Smooth muscle cell (in vitro differentiated cells): ENCODE data around the gene ARSG. TPM values are rescaled to one million over a fixed set of nuclear protein-coding genes. Genes with fewer than 3 reads are reported as not detected.

Experiments
- DNase-seq: peaks from one replicate; lab custom pipeline; 2025; ENCODE audit not compliant: unreplicated experiment; lab: John Stamatoyannopoulos, UW
- H2AFZ ChIP-seq: fragments of 200-600 bp; sonication (generic); 2 replicates; pipeline ENCODE4 v1.6.0; 2016; ENCODE audit warnings: antibody characterized with exemption, low read depth, mild to moderate bottlenecking
- H3F3A ChIP-seq: fragments of 200-600 bp; sonication (generic); 2 replicates; pipeline ENCODE4 v1.6.0; 2017; ENCODE audit warnings: antibody characterized with exemption, low read depth
- H3K27ac ChIP-seq: fragments of 200-600 bp; sonication (generic); 2 replicates; pipeline ENCODE4 v1.5.1; 2016; ENCODE audit warnings: low read depth, mild to moderate bottlenecking
- H3K27me3 ChIP-seq: fragments of 200-600 bp; sonication (generic); 2 replicates; pipeline ENCODE4 v1.6.1; 2016; ENCODE audit warnings: low read depth, mild to moderate bottlenecking
- H3K36me3 ChIP-seq: fragments of 200-600 bp; sonication (generic); 2 replicates; pipeline ENCODE4 v1.5.1; 2016; ENCODE audit warnings: low read depth
- H3K4me1 ChIP-seq: fragments of 200-600 bp; sonication (generic); 2 replicates; pipeline ENCODE4 v1.5.1; 2016; ENCODE audit warnings: low read depth
- H3K4me2 ChIP-seq: fragments of 200-600 bp; sonication (generic); 2 replicates; pipeline ENCODE4 v1.6.0; 2016; ENCODE audit warnings: mild to moderate bottlenecking
- H3K4me3 ChIP-seq: fragments of 200-600 bp; sonication (generic); 2 replicates; pipeline ENCODE4 v1.5.1; 2016; ENCODE audit warnings: mild to moderate bottlenecking
- H3K79me2 ChIP-seq: fragments of 200-600 bp; sonication (generic); 2 replicates; pipeline ENCODE4 v1.6.0; 2016; ENCODE audit warnings: low read depth, mild to moderate bottlenecking
- H3K9ac ChIP-seq: fragments of 200-600 bp; sonication (generic); 2 replicates; pipeline ENCODE4 v1.6.0; 2016; ENCODE audit warnings: low read depth
- H3K9me3 ChIP-seq: fragments of 200-600 bp; sonication (generic); replicated peaks from 2 replicates; pipeline ENCODE4 v1.5.1; 2016; ENCODE audit warnings: low read depth
- H4K20me1 ChIP-seq: fragments of 200-600 bp; sonication (generic); 2 replicates; pipeline ENCODE4 v1.6.0; 2016; ENCODE audit warnings: low read depth
- CTCF ChIP-seq: fragments of 200-600 bp; sonication (generic); IDR thresholded peaks from 2 replicates; pipeline ENCODE4 v1.5.1; 2017; ENCODE audit warnings: borderline replicate concordance, mild to moderate bottlenecking, antibody characterized with exemption; ENCODE audit not compliant: insufficient read depth, poor library complexity, severe bottlenecking
- WGBS: methylation state at CpG from one replicate; pipeline ENCODE4 v1.1.7; 2016; ENCODE audit warnings: low lambda C conversion rate; 5-methylcytosine and 5-hydroxymethylcytosine counted together
- polyA plus RNA-seq: library from polyadenylated mRNA; unstranded; fragments of >200 nt; fragmentation: Nextera tagmentation; extraction: Ambion mirVana; gene quantifications from 2 replicates; pipeline ENCODE4 v1.2.1, GENCODE V29; 2016
- total RNA-seq: library from RNA; depleted of rRNA; stranded (reverse); fragments of >200 nt; gene quantifications from 2 replicates; pipeline ENCODE4 v1.2.3, GENCODE V29; 2014

The ARSG gene
- total and polyA plus RNA-seq, 2 experiments from 2014 or later, result 1.0 to 2.4 TPM

GRCh38 chr17:68462381-68463210 lies 171.3 kb downstream of the ARSG start:
- Histone ChIP-seq H4K20me1 (no peaks in the 10 kb centered on the region), H3K27ac (no peak overlapping the region), H3K27me3 (no peaks in the 10 kb centered on the region), H3K4me2 (peak overlapping the region; percentile 66), H3K36me3 (no peaks in the 10 kb centered on the region), H3K4me1 (peaks cover 3% of the 10 kb centered on the region), H3K79me2 (no peaks in the 10 kb centered on the region), H2AFZ (no peak overlapping the region), H3K9ac (no peak overlapping the region), H3K4me3 (no peak overlapping the region), H3F3A (no peaks in the 10 kb centered on the region), H3K9me3 (no peaks in the 10 kb centered on the region)
- 49% methylated on average over 15 of the region's 15 CpGs for WGBS
- peak; percentile 66 for TF ChIP-seq CTCF
- DNase-seq, result peak; percentile 11

DNA sequence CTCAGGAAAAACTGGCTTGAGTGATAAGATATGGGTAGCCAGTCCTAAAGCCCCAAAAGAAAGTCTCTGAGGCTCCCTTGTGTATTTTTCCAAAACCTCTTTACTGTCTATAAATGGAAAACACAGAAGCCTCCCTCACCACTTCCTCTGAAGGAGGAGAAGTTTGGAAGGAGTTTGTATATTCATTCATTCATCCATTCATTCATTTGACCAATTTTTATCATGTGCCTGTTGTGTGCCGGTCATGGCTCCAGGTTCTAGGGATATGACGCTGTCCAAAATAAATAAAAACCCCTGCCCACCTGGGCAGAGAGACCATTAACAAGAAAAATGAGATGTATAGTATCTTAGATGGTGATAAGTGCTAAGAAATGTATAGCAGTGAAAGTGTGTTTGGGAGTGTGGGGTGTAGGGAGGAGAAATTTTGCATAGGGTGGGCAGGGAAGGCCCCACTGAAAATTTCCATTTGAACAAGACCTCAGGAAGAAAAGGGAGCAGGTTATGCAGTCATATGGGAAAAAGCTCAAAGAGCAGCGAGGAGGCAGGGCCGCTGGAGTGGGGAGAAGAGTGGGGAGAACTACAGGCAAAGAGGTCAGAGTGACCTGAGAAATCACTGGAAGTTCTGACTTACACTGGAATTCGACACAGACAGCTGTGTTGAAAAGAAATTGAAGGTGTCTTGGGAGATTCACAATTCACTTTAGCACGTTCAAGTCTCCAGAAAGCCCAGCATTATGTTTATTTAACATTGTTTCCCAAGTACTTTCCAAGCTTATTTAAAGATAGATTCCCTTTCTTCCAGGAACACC lies 172.1 kb downstream of the ARSG start:
- Histone ChIP-seq H2AFZ (no peak overlapping the region), H3K9ac (no peak overlapping the region), H3K27me3 (no peaks in the 10 kb centered on the region), H3K9me3 (no peaks in the 10 kb centered on the region), H3K36me3 (no peaks in the 10 kb centered on the region), H3K4me2 (no peak overlapping the region), H3K4me3 (no peak overlapping the region), H3K79me2 (no peaks in the 10 kb centered on the region), H3K4me1 (peaks cover 3% of the 10 kb centered on the region), H4K20me1 (no peaks in the 10 kb centered on the region), H3K27ac (no peak overlapping the region), H3F3A (no peaks in the 10 kb centered on the region)
- TF ChIP-seq CTCF, result no peak
- DNase-seq, result no peak
- WGBS, result 66% methylated on average over 6 of the region's 6 CpGs

DNA sequence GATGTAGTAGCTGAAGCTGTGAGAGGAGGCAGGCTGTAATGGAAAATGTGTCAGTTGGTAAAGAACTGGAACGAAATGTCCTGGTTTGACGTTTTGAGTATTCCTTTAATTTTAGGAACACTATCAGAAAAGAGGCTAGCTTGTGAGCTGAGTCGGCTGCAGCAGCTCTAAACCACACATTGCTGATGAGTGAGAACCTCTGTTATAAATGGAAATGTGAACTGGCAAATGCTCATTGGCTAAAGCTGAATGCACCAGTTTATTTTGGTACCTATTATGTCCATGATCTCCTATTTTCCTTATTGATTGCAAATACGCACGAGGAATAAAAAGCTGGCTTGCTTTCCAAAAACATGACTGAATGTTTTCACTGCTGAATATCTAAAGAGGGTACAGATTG lies 177.0 kb downstream of the ARSG start:
- no peaks in the 10 kb centered on the region for H3K27me3 ChIP-seq
- H3F3A ChIP-seq, result no peaks in the 10 kb centered on the region
- no peak for TF ChIP-seq CTCF
- H4K20me1 ChIP-seq, result no peaks in the 10 kb centered on the region
- DNase-seq, result no peak
- H2AFZ ChIP-seq, result peak overlapping the region; percentile 24
- no peaks in the 10 kb centered on the region for H3K79me2 ChIP-seq
- peak overlapping the region; percentile 50 for H3K4me2 ChIP-seq
- H3K27ac ChIP-seq, result peak overlapping the region; percentile 52
- H3K4me3 ChIP-seq, result no peak overlapping the region
- no peaks in the 10 kb centered on the region for H3K36me3 ChIP-seq
- H3K9ac ChIP-seq, result no peak overlapping the region
- 48% methylated on average over 5 of the region's 5 CpGs for WGBS
- H3K4me1 ChIP-seq, result peaks cover 7% of the 10 kb centered on the region
- H3K9me3 ChIP-seq, result no peaks in the 10 kb centered on the region
